ENCODE results near the gene SH2D6.

DNA sequence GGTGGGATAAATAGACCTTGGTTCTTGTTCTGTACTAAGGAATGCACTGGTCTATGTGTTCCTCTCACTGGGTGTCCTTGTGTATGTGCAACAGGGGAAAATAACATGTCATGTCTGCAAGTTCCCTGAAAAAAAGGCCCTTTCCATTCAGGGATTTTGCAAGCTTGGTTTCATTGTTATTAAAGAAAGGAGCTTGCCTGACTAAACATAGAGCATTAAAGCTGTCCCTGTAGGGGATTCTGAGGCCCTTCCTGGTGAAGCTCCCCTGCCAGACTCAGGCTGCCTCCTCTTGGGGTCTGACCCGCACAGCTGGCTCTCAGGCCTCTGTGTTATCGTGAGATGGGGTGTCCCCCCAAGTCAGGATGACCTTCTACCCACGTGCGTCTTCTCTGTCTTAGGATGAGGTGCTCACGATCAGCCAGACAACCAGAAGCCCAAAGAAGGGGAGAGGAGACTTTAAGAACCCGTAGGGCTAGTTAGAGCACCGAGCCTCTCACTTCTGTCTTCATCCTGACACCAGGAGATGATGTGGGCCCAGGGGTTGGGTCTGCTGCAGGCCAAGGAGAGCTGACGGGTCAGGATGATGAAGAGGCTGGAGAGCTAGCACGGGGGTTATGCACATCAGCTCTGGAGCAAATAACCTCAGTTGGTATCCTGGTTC lies 29.5 kb upstream of the SH2D6 start:
- no peak for TF ChIP-seq EZH2 (IDR thresholded peaks at IDR 0.05; ENCODE audit: borderline replicate concordance, insufficient read depth, low read depth, low read length, poor library complexity, severe bottlenecking)
- TF ChIP-seq, protein P1, sequence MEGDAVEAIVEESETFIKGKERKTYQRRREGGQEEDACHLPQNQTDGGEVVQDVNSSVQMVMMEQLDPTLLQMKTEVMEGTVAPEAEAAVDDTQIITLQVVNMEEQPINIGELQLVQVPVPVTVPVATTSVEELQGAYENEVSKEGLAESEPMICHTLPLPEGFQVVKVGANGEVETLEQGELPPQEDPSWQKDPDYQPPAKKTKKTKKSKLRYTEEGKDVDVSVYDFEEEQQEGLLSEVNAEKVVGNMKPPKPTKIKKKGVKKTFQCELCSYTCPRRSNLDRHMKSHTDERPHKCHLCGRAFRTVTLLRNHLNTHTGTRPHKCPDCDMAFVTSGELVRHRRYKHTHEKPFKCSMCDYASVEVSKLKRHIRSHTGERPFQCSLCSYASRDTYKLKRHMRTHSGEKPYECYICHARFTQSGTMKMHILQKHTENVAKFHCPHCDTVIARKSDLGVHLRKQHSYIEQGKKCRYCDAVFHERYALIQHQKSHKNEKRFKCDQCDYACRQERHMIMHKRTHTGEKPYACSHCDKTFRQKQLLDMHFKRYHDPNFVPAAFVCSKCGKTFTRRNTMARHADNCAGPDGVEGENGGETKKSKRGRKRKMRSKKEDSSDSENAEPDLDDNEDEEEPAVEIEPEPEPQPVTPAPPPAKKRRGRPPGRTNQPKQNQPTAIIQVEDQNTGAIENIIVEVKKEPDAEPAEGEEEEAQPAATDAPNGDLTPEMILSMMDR (IDR thresholded peaks at IDR 0.05) = no peak

Measured in B cell (primary cell).